ENCODE data around the gene MAGI1. TPM values are rescaled to one million over a fixed set of nuclear protein-coding genes. Genes with fewer than 3 reads are reported as not detected.
A peak's percentile ranks its signal among the peaks of the same experiment; 100 is the strongest.

MAGI1 gene
- total and polyA plus RNA-seq, 2 donors (not counting 1 experiment from before 2014, with no cell fraction given), result 15.7 to 23.7 TPM

GRCh38 chr3:65890328-65890727, 148.4 kb downstream of the MAGI1 start:
- Histone ChIP-seq H2AFZ (ENCODE audit: low read length) (no peak overlapping the region), H4K20me1 (ENCODE audit: control insufficient read depth, extremely low read depth, insufficient read depth, low read length) (no peaks in the 10 kb centered on the region), H3K9ac (ENCODE audit: insufficient read depth, low read length) (no peak overlapping the region), H3K4me2 (ENCODE audit: extremely low read depth, insufficient read depth, low read length) (no peak overlapping the region), H3K79me2 (ENCODE audit: control insufficient read depth, insufficient read depth, low read length) (peaks cover 5% of the 10 kb centered on the region), H3K36me3 (ENCODE audit: control insufficient read depth, insufficient read depth, low read length) (no peaks in the 10 kb centered on the region), H3K4me3 (replicated peaks in 1 of 4; ENCODE audit: control extremely low read depth in 1 of 4, insufficient read depth in 1 of 4, low read depth in 3 of 4, low read length in 4 of 4) (no peak overlapping the region), H3K27ac (ENCODE audit: insufficient read depth, low read length) (no peak overlapping the region), H3K4me1 (ENCODE audit: control insufficient read depth, extremely low read depth, insufficient read depth, low read length) (peaks cover 3% of the 10 kb centered on the region), H3K9me3 (ENCODE audit: control insufficient read depth, insufficient read depth, low read depth, low read length) (no peaks in the 10 kb centered on the region), H3K27me3 (ENCODE audit: control insufficient read depth, insufficient read depth, low read length) (no peaks in the 10 kb centered on the region)
- no peak for DNase-seq (ENCODE audit: low read depth in 2 of 2)
- no peak for TF ChIP-seq CTCF (conservative IDR thresholded peaks at IDR 0.05 in 1 of 2, IDR thresholded peaks at IDR 0.05 in 1 of 2; ENCODE audit: low read depth in 1 of 2, low read length in 2 of 2)
- TF ChIP-seq EZH2 (IDR thresholded peaks at IDR 0.05; ENCODE audit: low read length, missing control alignments), result no peak

GRCh38 chr3:65889707-65890099, 149.0 kb downstream of the MAGI1 start:
- H3K79me2 ChIP-seq (ENCODE audit: control insufficient read depth, insufficient read depth, low read length), result peaks cover 5% of the 10 kb centered on the region
- no peak for DNase-seq (ENCODE audit: low read depth in 2 of 2)
- peak overlapping the region; percentile 51 for H3K4me2 ChIP-seq (ENCODE audit: extremely low read depth, insufficient read depth, low read length)
- H3K27ac ChIP-seq (ENCODE audit: insufficient read depth, low read length), result peak overlapping the region; percentile 62
- no peaks in the 10 kb centered on the region for H3K27me3 ChIP-seq (ENCODE audit: control insufficient read depth, insufficient read depth, low read length)
- H3K9ac ChIP-seq (ENCODE audit: insufficient read depth, low read length), result no peak overlapping the region
- no peaks in the 10 kb centered on the region for H3K9me3 ChIP-seq (ENCODE audit: control insufficient read depth, insufficient read depth, low read depth, low read length)
- no peak for TF ChIP-seq CTCF (conservative IDR thresholded peaks at IDR 0.05 in 1 of 2, IDR thresholded peaks at IDR 0.05 in 1 of 2; ENCODE audit: low read depth in 1 of 2, low read length in 2 of 2)
- TF ChIP-seq EZH2 (IDR thresholded peaks at IDR 0.05; ENCODE audit: low read length, missing control alignments), result no peak
- no peaks in the 10 kb centered on the region for H3K4me1 ChIP-seq (ENCODE audit: control insufficient read depth, extremely low read depth, insufficient read depth, low read length)
- H3K36me3 ChIP-seq (ENCODE audit: control insufficient read depth, insufficient read depth, low read length), result no peaks in the 10 kb centered on the region
- H4K20me1 ChIP-seq (ENCODE audit: control insufficient read depth, extremely low read depth, insufficient read depth, low read length), result no peaks in the 10 kb centered on the region
- no peak overlapping the region for H2AFZ ChIP-seq (ENCODE audit: low read length)
- H3K4me3 ChIP-seq (replicated peaks in 1 of 4; ENCODE audit: control extremely low read depth in 1 of 4, insufficient read depth in 1 of 4, low read depth in 3 of 4, low read length in 4 of 4), result no peak overlapping the region

- no peaks in the 10 kb centered on the region for H3K36me3 ChIP-seq (ENCODE audit: control insufficient read depth, insufficient read depth, low read length)
- peak; percentile 96 to 98 for DNase-seq (ENCODE audit: low read depth in 2 of 2)
- no peaks in the 10 kb centered on the region for H3K9me3 ChIP-seq (ENCODE audit: control insufficient read depth, insufficient read depth, low read depth, low read length)
- H3K27me3 ChIP-seq (ENCODE audit: control insufficient read depth, insufficient read depth, low read length), result no peaks in the 10 kb centered on the region
- peak overlapping the region; percentile 51 for H3K4me2 ChIP-seq (ENCODE audit: extremely low read depth, insufficient read depth, low read length)
- H3K79me2 ChIP-seq (ENCODE audit: control insufficient read depth, insufficient read depth, low read length), result peaks cover 5% of the 10 kb centered on the region
- peak overlapping the region in 2 of 4 experiments; percentile 9 to 14 for H3K4me3 ChIP-seq (replicated peaks in 1 of 4; ENCODE audit: control extremely low read depth in 1 of 4, insufficient read depth in 1 of 4, low read depth in 3 of 4, low read length in 4 of 4)
- no peak overlapping the region for H3K9ac ChIP-seq (ENCODE audit: insufficient read depth, low read length)
- no peaks in the 10 kb centered on the region for H3K4me1 ChIP-seq (ENCODE audit: control insufficient read depth, extremely low read depth, insufficient read depth, low read length)
- no peaks in the 10 kb centered on the region for H4K20me1 ChIP-seq (ENCODE audit: control insufficient read depth, extremely low read depth, insufficient read depth, low read length)
- H3K27ac ChIP-seq (ENCODE audit: insufficient read depth, low read length), result peak overlapping the region; percentile 65
- H2AFZ ChIP-seq (ENCODE audit: low read length), result no peak overlapping the region
- TF ChIP-seq CTCF (conservative IDR thresholded peaks at IDR 0.05 in 1 of 2, IDR thresholded peaks at IDR 0.05 in 1 of 2; ENCODE audit: low read depth in 1 of 2, low read length in 2 of 2) (no peak), EZH2 (IDR thresholded peaks at IDR 0.05; ENCODE audit: low read length, missing control alignments) (no peak)
Observed at GRCh38 chr3:65888980-65889706, 149.6 kb downstream of the MAGI1 start.
